Stimulated activated CD8-positive, alpha-beta memory T cell treated with anti-CD3 and anti-CD28 coated beads, Interleukin-2, amount 100 ng/mL, for 1 hour (primary cell): Measurements from ENCODE around the gene SELENOI.
A peak's percentile ranks its signal among the peaks of the same experiment; 100 is the strongest.
"Not testable (repeated sequence)": the region's sequence is repeated elsewhere in the genome, so short reads cannot be mapped to it uniquely, and the experiment has no call there.

Experiments
- DNase-seq, 2 donors: peaks; one replicate each; pipeline ENCODE4 v3.0.0-alpha.2; 2020; ENCODE audit warnings: low read depth in 2 of 2

The SELENOI gene

GRCh38 chr2:26327291-26328272, 18.4 kb upstream of the SELENOI start:
- DNase-seq = no peak

- not testable (repeated sequence) for DNase-seq
Observed at GRCh38 chr2:26329083-26329482, 16.9 kb upstream of the SELENOI start.

GRCh38 chr2:26330114-26330549, 15.8 kb upstream of the SELENOI start:
- DNase-seq = peak; percentile 62 to 65

GRCh38 chr2:26330604-26331003, 15.3 kb upstream of the SELENOI start:
- DNase-seq = no peak

- DNase-seq = not testable (repeated sequence)
Observed at GRCh38 chr2:26331321-26331720, 14.6 kb upstream of the SELENOI start.

GRCh38 chr2:26333293-26333692, 12.7 kb upstream of the SELENOI start:
- DNase-seq = no peak

- no peak for DNase-seq
Observed at GRCh38 chr2:26335231-26335630, 10.7 kb upstream of the SELENOI start.

- DNase-seq = no peak
Observed at GRCh38 chr2:26336719-26337118, 9.2 kb upstream of the SELENOI start.

GRCh38 chr2:26337298-26337697, 8.6 kb upstream of the SELENOI start:
- no peak for DNase-seq

GRCh38 chr2:26340831-26341230, 5.1 kb upstream of the SELENOI start:
- no peak for DNase-seq

GRCh38 chr2:26344581-26345282, 1.2 kb upstream of the SELENOI start:
- DNase-seq = peak in 1 of 2 donors; percentile 5

- DNase-seq = no peak
Observed at GRCh38 chr2:26345283-26345544, 729 bp upstream of the SELENOI start.

GRCh38 chr2:26346454-26347053, 611 bp downstream of the SELENOI start, which contains the start of gene ADGRF3:
Gene ADGRF3 (minus strand): TSS chr2:26346789. CDS start chr2:26346234, 555 bp downstream.
- DNase-seq = peak; percentile 27 to 32

GRCh38 chr2:26347286-26347865, 1.4 kb downstream of the SELENOI start:
- no peak for DNase-seq

GRCh38 chr2:26349690-26350089, 3.7 kb downstream of the SELENOI start:
- no peak for DNase-seq

- no peak for DNase-seq
Observed at GRCh38 chr2:26351375-26352090, 5.6 kb downstream of the SELENOI start.

- no peak for DNase-seq
Observed at GRCh38 chr2:26352892-26353291, 6.9 kb downstream of the SELENOI start.

- DNase-seq = not testable (repeated sequence)
Observed at GRCh38 chr2:26354469-26354868, 8.5 kb downstream of the SELENOI start.

- DNase-seq = no peak
Observed at GRCh38 chr2:26355038-26355995, 9.4 kb downstream of the SELENOI start.

GRCh38 chr2:26356111-26356510, 10.2 kb downstream of the SELENOI start:
- DNase-seq = no peak
